Measurements from ENCODE around the gene HS3ST3A1.

HS3ST3A1 gene

GRCh38 chr17:13485327-13485726 is 116.4 kb downstream of the HS3ST3A1 start:
- DNase-seq, result no peak

- no peak for DNase-seq
Measured at GRCh38 chr17:13484020-13484419, 117.7 kb downstream of the HS3ST3A1 start.

- DNase-seq, result no peak
Measured at GRCh38 chr17:13480877-13481276, 120.9 kb downstream of the HS3ST3A1 start.

- no peak for DNase-seq
Measured at GRCh38 chr17:13478326-13478830, 123.4 kb downstream of the HS3ST3A1 start.

GRCh38 chr17:13477180-13477611 is 124.5 kb downstream of the HS3ST3A1 start:
- no peak for DNase-seq

- no peak for DNase-seq
Measured at GRCh38 chr17:13476720-13477119, 125.0 kb downstream of the HS3ST3A1 start.

GRCh38 chr17:13475574-13476223 is 126.0 kb downstream of the HS3ST3A1 start:
- no peak for DNase-seq

GRCh38 chr17:13474073-13474800 is 127.5 kb downstream of the HS3ST3A1 start:
- DNase-seq, result no peak

- DNase-seq, result no peak
Measured at GRCh38 chr17:13465678-13466077, 136.1 kb downstream of the HS3ST3A1 start.

- DNase-seq, result no peak
Measured at GRCh38 chr17:13462673-13463124, 139.0 kb downstream of the HS3ST3A1 start.

GRCh38 chr17:13462146-13462545 is 139.6 kb downstream of the HS3ST3A1 start:
- no peak for DNase-seq

GRCh38 chr17:13460261-13461000 is 141.3 kb downstream of the HS3ST3A1 start:
- no peak for DNase-seq

GRCh38 chr17:13457783-13458182 is 143.9 kb downstream of the HS3ST3A1 start:
- DNase-seq, result no peak

Data from activated CD4-positive, CD25-positive, alpha-beta regulatory T cell (primary cell).